Stimulated activated CD8-positive, alpha-beta memory T cell treated with anti-CD3 and anti-CD28 coated beads, Interleukin-2, amount 100 ng/mL, for 48 hours (primary cell): ENCODE measurements around the gene PPP1R13B.

ENCODE experiments used
- DNase-seq, 2 donors: peaks; one replicate each; pipeline ENCODE4 v3.0.0-alpha.2; 2020; ENCODE audit warnings: low read depth in 2 of 2

Gene PPP1R13B

DNA sequence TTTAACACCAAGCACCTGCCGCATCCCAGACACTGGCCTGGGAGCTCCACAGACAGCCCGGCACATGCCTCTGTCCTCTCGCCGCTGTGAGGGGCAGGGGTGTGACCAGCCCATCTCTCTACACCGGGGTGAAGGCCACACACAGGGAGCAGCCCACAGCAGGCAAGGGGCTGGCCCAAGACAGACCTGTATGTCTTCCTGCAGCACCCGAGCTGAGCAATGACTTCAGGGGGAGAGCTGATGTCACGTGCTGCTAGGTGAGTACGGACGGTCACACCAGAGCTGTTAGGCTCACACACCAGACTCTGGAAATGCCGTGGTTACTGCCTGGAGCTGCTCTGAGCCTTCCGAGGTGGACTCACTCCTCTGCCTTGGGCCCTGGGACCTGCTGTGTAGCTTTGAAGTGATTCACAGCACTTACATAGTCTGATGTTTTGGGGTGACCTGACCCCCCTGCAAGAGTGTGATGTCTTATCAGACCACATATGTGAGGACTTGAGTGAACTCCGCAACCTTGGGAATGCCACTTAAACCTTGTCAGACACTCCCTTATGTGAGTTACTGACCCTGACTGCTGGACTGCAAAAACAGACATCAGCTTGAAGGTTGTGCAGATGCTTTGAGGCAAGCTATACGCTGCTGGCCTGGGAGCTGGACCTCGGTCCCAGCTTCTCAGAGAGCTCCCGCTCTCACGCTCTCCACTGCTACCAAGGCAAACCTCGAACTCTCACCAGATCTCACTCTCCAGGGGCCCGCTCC is 133.9 kb downstream of the PPP1R13B start:
- DNase-seq = no peak

DNA sequence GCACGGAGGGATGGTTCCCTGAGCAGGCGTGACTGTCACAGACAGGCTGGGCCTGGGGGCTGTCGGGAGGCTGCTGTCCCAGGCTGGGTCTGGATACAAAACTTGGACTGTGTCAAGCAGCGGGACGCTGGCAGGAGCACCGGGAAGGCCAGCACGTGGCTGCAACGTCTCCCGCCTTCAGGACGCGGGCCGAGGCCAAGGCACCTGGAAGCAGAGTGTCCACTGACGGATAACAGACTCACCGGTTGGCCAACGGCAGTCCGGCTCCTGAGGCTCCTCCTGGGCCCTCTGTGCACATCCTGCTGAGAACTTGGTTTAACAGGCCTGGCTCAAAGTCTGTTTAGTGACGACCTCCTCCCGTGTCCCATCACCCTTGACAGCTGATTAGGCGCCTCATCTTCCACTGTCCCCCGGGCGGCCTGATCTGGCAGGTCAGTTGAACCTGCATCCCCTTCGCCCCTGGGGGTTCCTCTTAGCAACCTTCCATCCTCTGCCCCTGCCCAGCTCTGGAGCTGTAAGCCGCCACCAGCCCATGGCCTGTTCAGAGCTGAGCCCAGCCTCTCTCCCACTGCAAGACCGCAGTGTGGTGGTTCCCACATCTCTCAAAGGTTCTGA is 134.6 kb downstream of the PPP1R13B start:
- no peak for DNase-seq

- DNase-seq = no peak
Measured at GRCh38 chr14:103711516-103712431, 135.6 kb downstream of the PPP1R13B start.

GRCh38 chr14:103710771-103711377 is 136.5 kb downstream of the PPP1R13B start:
- DNase-seq = no peak

DNA sequence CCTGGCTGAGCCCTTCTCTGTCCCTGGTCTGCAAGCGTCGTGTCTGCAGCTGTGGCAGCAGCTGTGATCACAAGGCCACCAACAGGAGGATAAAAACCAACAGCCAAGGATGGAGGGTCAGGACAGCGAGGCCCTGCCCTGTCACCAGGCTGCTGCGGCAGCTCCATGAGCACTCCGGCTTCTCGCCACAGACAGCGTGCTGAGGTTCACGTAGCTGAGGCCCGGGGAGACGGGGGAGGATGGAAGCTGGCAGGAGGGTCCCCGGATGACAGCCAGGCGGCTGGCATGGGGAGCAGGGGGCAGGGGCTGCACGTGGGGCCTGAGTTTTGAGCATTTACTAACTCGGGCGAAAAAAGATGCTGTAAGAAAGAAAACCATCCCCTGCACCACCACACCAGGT is 137.6 kb downstream of the PPP1R13B start:
- no peak for DNase-seq

DNA sequence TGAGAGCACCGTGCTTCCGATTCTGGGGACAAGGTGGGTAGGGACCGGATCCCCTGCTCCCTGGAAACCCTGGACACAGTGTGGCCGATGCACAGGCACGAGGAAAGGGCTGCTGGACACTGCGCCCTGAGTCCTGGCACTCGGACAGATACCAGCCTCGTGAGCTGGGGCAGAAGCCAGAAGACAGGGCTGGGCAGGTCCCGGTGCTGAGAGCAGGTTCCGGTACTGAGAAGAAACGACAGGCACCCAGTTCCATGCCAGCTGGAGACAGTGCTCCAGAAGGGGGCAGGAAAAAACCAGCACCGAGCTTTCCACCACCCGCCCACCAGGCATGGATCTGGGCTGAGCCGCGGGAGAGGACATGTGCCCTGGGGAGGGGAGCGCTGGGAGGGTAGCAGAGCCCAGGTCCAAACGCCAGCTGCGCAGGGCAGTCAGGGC is 138.6 kb downstream of the PPP1R13B start:
- DNase-seq = no peak

DNA sequence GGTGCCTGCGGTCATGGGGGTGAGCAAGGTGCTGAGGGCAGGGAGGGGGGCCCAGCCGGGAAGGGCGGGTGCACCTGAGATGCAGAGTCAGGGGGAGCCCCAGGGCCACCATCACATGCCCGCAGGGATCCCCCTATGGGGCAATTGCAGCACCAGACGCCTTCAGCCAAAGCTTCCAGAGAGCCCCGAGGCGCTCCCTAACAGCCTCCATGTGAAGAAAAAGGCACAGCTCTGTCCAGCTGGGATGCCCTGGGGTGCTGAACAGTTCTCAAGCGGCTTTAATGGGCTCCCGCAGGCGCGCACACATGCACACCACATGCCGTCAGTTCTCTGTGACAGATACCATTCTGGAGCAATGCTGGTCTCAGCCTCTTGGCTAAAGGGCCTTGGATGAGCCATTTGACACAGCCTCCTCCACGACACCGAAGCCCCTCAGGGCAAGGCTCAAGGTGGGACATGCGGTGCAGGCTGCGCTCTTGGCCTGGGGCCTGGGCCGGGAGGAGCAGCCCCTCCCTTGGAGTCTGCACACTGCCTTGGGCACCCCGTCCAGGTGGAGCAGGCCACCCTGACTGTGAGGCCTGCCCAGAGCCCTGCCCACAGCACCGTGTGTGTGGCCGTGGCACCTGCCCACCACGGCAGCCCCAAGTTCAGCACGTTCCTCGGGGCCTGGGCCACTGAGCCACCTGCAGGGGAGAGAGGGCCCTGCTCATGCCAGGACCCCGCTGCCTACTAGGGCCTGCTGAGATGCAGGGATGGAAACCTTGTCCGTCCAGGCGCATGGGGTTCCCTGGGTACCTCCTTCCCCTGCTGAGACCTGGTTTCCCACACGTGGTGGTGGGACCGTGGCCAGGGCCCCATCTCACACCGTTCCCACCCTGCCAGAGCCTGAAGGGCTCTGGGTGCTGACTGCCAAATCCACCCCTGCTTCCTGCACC is 139.8 kb downstream of the PPP1R13B start:
- no peak for DNase-seq

GRCh38 chr14:103706551-103707328 is 140.6 kb downstream of the PPP1R13B start:
- DNase-seq = no peak

- no peak for DNase-seq
Measured at GRCh38 chr14:103705504-103706284, 141.7 kb downstream of the PPP1R13B start.

- DNase-seq = no peak
Measured at GRCh38 chr14:103705118-103705503, 142.3 kb downstream of the PPP1R13B start.

- DNase-seq = no peak
Measured at GRCh38 chr14:103704708-103705107, 142.7 kb downstream of the PPP1R13B start.

- no peak for DNase-seq
Measured at GRCh38 chr14:103703433-103704385, 143.7 kb downstream of the PPP1R13B start.

- DNase-seq = no peak
Measured at GRCh38 chr14:103702497-103703432, 144.6 kb downstream of the PPP1R13B start.

DNA sequence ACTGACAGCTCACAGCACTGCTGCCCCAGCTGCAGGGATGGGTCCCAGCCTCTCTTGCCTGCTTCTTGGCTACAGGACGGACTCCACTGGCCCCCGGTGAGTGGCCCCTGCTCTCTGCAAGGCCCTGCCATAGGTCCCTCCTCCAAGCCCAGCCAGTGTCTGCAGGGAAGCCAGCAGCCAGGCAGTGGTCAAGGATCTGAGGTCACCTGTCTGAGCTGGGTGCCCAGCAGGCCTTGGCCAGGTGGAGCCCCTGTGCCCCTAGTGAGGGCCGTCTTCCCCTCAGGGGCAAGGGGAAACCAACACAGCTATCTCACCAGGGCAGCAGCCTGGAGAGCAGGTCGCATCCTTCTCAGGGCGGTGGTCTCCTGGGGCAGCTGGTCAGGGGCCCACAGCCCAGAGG is 145.3 kb downstream of the PPP1R13B start:
- DNase-seq = no peak

- no peak for DNase-seq
Measured at GRCh38 chr14:103700753-103701490, 146.5 kb downstream of the PPP1R13B start.
